Natural killer cell treated with Interleukin-12 subunit alpha and Interleukin-12 subunit beta and Interleukin-15 and Interleukin-18, amount 100 ng/mL, for 72 hours (primary cell): ENCODE results near the gene RECK. TPM values are rescaled to one million over a fixed set of nuclear protein-coding genes. Genes with fewer than 3 reads are reported as not detected.

Experiments
- ATAC-seq, 2 donors: fragments of 150-1000 bp; cut with Tn5 transposase in 1 of 2; sonication (Bioruptor Pico), chemical (Tn5 transposase) in 1 of 2; 2 replicates each; pipeline ENCODE4 v1.10.0; 2021
- DNase-seq: peaks from one replicate; pipeline ENCODE4 v3.0.0; 2022; ENCODE audit warnings: low spot score
- H3K27ac Mint-ChIP-seq, 2 donors: 1 replicate in 1 of 2; 2 replicates in 1 of 2; pipeline ENCODE4 v1.8.0; 2022; ENCODE audit warnings: mixed read lengths in 2 of 2, mild to moderate bottlenecking in 1 of 2, moderate library complexity in 1 of 2
- H3K27me3 Mint-ChIP-seq, 2 donors: 1 replicate in 1 of 2; 2 replicates in 1 of 2; pipeline ENCODE4 v1.8.0; 2022; ENCODE audit warnings: mixed read lengths in 2 of 2
- H3K36me3 Mint-ChIP-seq: one replicate; pipeline ENCODE4 v1.8.0; 2022; ENCODE audit warnings: mixed read lengths
- H3K4me1 Mint-ChIP-seq, 2 donors: 1 replicate in 1 of 2; 2 replicates in 1 of 2; pipeline ENCODE4 v1.8.0; 2022; ENCODE audit warnings: low read depth in 2 of 2, mixed read lengths in 2 of 2, mild to moderate bottlenecking in 1 of 2
- H3K4me3 Mint-ChIP-seq: one replicate; pipeline ENCODE4 v1.8.0; 2022; ENCODE audit warnings: mixed read lengths
- H3K9me3 Mint-ChIP-seq: 2 replicates; pipeline ENCODE4 v1.8.0; 2022; ENCODE audit warnings: mixed read lengths
- total RNA-seq, 2 donors: library from RNA; stranded (reverse); gene quantifications; one replicate each; pipeline ENCODE4 v1.2.3, GENCODE V29; 2022

RECK gene
- total RNA-seq, 2 donors from 2014 or later: 4.0 to 7.0 TPM

GRCh38 chr9:36092509-36093215, 55.9 kb downstream of the RECK start:
- ATAC-seq (peak; percentile 85 to 96), DNase-seq (peak; percentile 63)
- Mint-ChIP-seq H3K9me3 (no peaks in the 10 kb centered on the region), H3K36me3 (peaks cover 7% of the 10 kb centered on the region), H3K4me1 (peaks cover 14 to 20% of the 10 kb centered on the region in 2 donors), H3K27ac (peak overlapping the region; percentile 45 to 85), H3K4me3 (peak overlapping the region; percentile 21), H3K27me3 (no peaks in the 10 kb centered on the region)

- Mint-ChIP-seq H3K27me3 (no peaks in the 10 kb centered on the region), H3K4me1 (peaks cover 14 to 20% of the 10 kb centered on the region in 2 donors), H3K36me3 (peaks cover 7% of the 10 kb centered on the region), H3K9me3 (no peaks in the 10 kb centered on the region), H3K4me3 (no peak overlapping the region), H3K27ac (peak overlapping the region; percentile 45 to 85)
- DNase-seq: no peak
- no peak for ATAC-seq
Measured at GRCh38 chr9:36093384-36093783, 56.7 kb downstream of the RECK start.

DNA sequence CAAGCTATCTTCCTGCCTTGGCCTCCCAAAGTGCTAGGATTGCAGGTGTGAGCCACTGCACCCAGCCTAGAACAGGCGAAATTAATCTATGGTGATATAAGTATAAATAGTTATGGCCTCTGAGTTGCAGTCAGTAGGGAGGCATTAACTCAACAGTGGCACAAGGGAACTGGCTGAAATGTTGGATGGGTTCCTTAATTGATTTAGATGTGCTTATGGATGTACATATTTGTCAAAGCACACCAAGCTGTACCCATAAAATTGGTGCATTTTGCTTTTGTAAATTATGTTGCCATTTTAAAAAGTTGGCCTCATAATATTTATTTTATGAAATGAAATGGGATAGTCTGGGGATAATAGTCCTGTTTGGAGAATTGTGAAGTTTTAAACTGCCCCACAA, 63.0 kb downstream of the RECK start:
- Mint-ChIP-seq H3K27me3 (no peaks in the 10 kb centered on the region), H3K27ac (no peak overlapping the region), H3K36me3 (no peaks in the 10 kb centered on the region), H3K4me1 (peaks cover 7 to 8% of the 10 kb centered on the region in 2 donors), H3K4me3 (no peak overlapping the region), H3K9me3 (no peaks in the 10 kb centered on the region)
- DNase-seq: no peak
- no peak for ATAC-seq

DNA sequence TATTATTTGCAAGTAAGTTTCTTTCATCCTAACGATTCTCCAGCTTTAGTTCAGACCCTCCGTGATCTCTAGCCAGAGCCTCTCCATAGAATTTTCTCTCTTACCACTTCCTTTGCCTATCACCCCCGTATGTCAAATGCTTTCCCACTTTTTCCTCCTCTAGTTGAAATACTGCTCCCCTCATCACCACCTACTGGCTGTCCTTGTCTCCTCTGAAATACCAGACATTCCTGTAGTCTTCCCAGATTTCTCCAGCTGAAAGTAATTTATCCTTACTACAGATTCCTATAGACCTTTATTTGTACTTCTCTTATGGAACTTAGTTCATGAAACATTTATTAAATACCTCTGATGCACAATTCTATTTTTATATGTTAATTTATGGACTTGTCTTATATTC, 63.8 kb downstream of the RECK start:
- Mint-ChIP-seq H3K4me3 (no peak overlapping the region), H3K4me1 (peaks cover 7 to 8% of the 10 kb centered on the region in 2 donors), H3K36me3 (no peaks in the 10 kb centered on the region), H3K9me3 (no peaks in the 10 kb centered on the region), H3K27me3 (no peaks in the 10 kb centered on the region), H3K27ac (no peak overlapping the region)
- DNase-seq (no peak), ATAC-seq (no peak)

- no peak overlapping the region for H3K27ac Mint-ChIP-seq
Measured at GRCh38 chr9:36101916-36102741, 65.4 kb downstream of the RECK start.

DNA sequence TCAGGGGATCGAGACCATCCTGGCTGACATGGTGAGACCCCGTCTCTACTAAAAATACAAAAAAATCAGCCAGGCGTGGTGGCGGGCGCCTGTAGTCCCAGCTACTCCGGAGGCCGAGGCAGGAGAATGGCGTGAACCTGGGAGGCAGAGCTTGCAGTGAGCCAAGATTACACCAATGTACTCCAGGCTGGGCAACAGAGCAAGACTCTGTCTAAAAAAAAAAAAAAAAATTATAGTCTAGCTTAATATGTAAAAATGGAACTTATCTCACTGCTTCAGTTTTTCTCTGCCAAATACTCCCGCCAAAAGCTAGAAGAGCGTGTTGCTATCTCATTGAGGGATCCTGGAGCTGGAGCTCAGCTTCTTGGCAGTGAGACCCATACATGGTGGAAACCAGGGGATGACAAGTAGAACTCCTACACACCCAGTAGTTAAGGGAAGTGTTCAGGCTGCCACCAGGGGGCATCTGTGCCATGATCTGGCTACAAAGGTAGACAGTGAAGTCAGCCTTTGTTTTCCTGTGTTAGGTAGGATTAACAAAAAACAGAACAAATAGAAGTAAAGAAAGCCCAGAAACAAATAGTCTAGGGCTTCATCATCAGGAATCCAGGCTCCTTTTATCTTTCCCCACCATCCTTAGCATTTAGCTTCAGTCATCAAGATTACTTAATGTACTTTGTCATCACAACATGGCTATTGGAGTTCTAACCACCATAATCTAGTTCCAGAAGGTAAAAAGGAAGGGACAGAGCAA, 66.2 kb downstream of the RECK start:
- Mint-ChIP-seq H3K4me1 (peaks cover 7 to 8% of the 10 kb centered on the region in 2 donors), H3K27me3 (no peaks in the 10 kb centered on the region), H3K36me3 (no peaks in the 10 kb centered on the region), H3K9me3 (no peaks in the 10 kb centered on the region), H3K27ac (no peak overlapping the region), H3K4me3 (no peak overlapping the region)
- DNase-seq: peak; percentile 88
- ATAC-seq: peak; percentile 88 to 92

More at GRCh38 chr9:36101916-36102741, 65.4 kb downstream of the RECK start:
- no peak for DNase-seq
- Mint-ChIP-seq H3K4me1 (peaks cover 7 to 8% of the 10 kb centered on the region in 2 donors), H3K36me3 (no peaks in the 10 kb centered on the region), H3K27me3 (no peaks in the 10 kb centered on the region), H3K4me3 (no peak overlapping the region), H3K9me3 (no peaks in the 10 kb centered on the region)
- no peak for ATAC-seq

DNA sequence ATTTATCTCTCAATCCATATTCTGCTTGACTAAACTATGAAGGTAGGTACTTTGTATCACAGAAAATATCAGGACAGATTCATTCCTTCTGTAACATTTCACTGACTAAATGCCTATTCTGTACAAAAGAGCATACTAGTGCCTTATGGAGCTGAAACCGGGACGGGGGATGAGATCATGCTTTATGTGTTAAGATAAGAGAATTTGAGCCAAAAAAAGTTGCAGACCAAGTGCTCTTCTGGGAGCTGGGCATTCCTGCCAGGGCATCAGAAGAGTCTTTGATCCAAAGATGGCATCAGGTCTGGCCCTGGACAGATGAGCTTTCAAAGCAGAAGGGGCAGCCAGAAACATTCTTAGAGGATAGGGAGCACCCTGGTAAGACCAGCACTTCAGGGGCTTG, 72.4 kb downstream of the RECK start:
- Mint-ChIP-seq H3K27ac (no peak overlapping the region), H3K27me3 (no peaks in the 10 kb centered on the region), H3K4me1 (no peaks in the 10 kb centered on the region), H3K36me3 (no peaks in the 10 kb centered on the region), H3K4me3 (no peak overlapping the region), H3K9me3 (no peaks in the 10 kb centered on the region)
- ATAC-seq (no peak), DNase-seq (no peak)

- Mint-ChIP-seq H3K9me3 (no peaks in the 10 kb centered on the region), H3K27me3 (no peaks in the 10 kb centered on the region), H3K36me3 (no peaks in the 10 kb centered on the region)
Measured at GRCh38 chr9:36110434-36110833, 73.7 kb downstream of the RECK start.

DNA sequence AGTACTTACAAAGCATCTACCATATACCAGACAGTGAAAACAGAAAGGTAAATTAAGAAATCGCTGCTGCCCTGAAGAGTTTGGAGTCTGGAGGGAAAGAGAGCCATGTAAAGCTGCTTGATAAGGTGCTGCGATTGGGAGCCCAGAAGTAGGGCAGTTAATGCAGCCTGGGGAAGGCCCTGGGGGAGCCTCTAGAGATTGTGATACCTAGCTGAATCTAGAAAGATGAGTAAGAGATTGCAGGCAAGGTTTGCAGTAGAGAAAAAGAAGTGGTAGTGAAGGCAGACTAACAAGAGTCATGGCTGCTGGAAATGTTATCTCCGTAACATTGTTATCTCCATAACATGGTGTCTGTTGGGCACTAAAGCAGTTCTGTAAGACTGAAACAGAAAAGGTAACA, 75.8 kb downstream of the RECK start:
- DNase-seq: no peak
- ATAC-seq: no peak
- Mint-ChIP-seq H3K4me1 (peaks cover 0 to 6% of the 10 kb centered on the region in 2 donors), H3K36me3 (no peaks in the 10 kb centered on the region), H3K27ac (no peak overlapping the region), H3K27me3 (no peaks in the 10 kb centered on the region), H3K9me3 (no peaks in the 10 kb centered on the region), H3K4me3 (no peak overlapping the region)

More at GRCh38 chr9:36110434-36110833, 73.7 kb downstream of the RECK start:
- H3K27ac Mint-ChIP-seq: no peak overlapping the region
- H3K4me3 Mint-ChIP-seq: no peak overlapping the region
- DNase-seq (no peak), ATAC-seq (no peak)
- no peaks in the 10 kb centered on the region for H3K4me1 Mint-ChIP-seq

DNA sequence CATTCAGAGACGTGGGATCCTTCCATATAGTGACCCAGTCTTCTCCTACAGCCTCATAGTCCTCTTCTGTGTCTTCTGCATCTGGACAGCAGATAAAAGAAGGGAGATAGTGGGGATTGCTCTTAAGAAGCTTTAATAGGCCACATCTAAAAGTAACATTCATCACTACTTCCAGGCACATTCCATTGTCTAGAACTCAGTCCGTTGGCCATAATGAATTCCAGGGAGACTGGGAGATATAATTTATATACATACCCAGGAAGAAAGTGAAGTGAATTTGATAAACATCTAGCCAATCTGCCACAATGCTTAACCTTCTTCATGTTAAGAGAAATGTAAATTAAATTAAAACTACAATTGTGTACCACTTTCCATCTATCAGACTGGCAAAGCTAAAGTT, 77.3 kb downstream of the RECK start:
- H3K4me1 Mint-ChIP-seq: peaks cover 0 to 6% of the 10 kb centered on the region in 2 donors
- no peak overlapping the region for H3K27ac Mint-ChIP-seq
- H3K4me3 Mint-ChIP-seq: no peak overlapping the region
- H3K27me3 Mint-ChIP-seq: no peaks in the 10 kb centered on the region
- H3K9me3 Mint-ChIP-seq: no peaks in the 10 kb centered on the region
- DNase-seq (no peak), ATAC-seq (no peak)
- no peaks in the 10 kb centered on the region for H3K36me3 Mint-ChIP-seq

DNA sequence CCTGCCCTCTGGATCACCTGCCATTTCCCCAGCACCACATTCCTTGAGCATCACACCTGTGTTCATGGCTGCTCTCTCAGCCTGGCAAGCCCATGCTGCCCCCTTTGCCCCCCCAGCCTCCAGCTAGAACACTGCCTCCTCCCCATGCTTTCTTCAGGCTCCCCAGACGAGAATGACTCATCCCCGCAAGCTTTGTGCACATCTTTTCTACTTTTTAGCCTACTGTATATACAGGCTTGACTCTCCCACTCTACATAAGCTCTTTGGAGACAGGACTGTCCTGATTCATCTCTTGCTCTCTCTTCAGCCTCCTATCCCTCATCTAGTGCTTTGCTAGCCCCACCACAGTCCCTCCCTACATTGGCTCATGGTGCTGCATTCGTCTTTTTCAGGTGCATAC, 79.9 kb downstream of the RECK start:
- Mint-ChIP-seq H3K4me1 (peaks cover 0 to 6% of the 10 kb centered on the region in 2 donors), H3K36me3 (no peaks in the 10 kb centered on the region), H3K27me3 (no peaks in the 10 kb centered on the region), H3K4me3 (no peak overlapping the region), H3K27ac (no peak overlapping the region), H3K9me3 (no peaks in the 10 kb centered on the region)
- no peak for ATAC-seq
- no peak for DNase-seq

GRCh38 chr9:36118201-36118600, 81.5 kb downstream of the RECK start:
- Mint-ChIP-seq H3K27me3 (no peaks in the 10 kb centered on the region), H3K9me3 (no peaks in the 10 kb centered on the region), H3K4me1 (peaks cover 0 to 6% of the 10 kb centered on the region in 2 donors), H3K36me3 (no peaks in the 10 kb centered on the region), H3K27ac (no peak overlapping the region), H3K4me3 (no peak overlapping the region)
- DNase-seq (no peak), ATAC-seq (no peak)

- Mint-ChIP-seq H3K36me3 (no peaks in the 10 kb centered on the region), H3K27ac (no peak overlapping the region), H3K4me3 (no peak overlapping the region), H3K4me1 (peaks cover 0 to 6% of the 10 kb centered on the region in 2 donors), H3K9me3 (no peaks in the 10 kb centered on the region), H3K27me3 (no peaks in the 10 kb centered on the region)
- no peak for DNase-seq
- no peak for ATAC-seq
Measured at GRCh38 chr9:36118706-36119105, 82.0 kb downstream of the RECK start.

DNA sequence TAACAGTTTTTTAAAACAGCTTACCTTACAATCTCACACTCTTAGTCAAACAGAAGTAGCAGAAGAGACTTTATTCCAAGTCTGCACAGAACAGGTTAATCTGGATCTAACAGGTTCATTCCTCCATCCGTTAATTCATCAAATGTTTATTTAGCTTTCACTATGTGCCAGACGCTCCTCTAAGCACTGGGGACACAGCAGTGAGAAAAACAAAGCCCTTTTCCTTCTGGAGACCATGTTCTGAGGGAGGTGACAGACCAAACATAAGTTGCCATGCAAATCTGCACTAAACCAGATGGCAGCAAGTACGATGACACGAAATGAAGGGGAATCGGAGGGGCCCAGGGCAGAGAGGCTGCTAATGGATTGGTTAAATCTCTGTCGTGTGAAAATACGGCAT, 82.8 kb downstream of the RECK start:
- Mint-ChIP-seq H3K4me3 (no peak overlapping the region), H3K27me3 (no peaks in the 10 kb centered on the region), H3K36me3 (no peaks in the 10 kb centered on the region), H3K4me1 (peaks cover 0 to 6% of the 10 kb centered on the region in 2 donors), H3K9me3 (no peaks in the 10 kb centered on the region), H3K27ac (no peak overlapping the region)
- DNase-seq (no peak), ATAC-seq (no peak)
